GM18507 (cell line): ENCODE results near the gene ISYNA1.

Source experiments
- DNase-seq: peaks from one replicate; pipeline ENCODE4 v3.0.0; 2011; ENCODE audit warnings: low read depth; ENCODE audit not compliant: insufficient read length; ENCODE audit errors: extremely low spot score
- FAIRE-seq: peaks from 2 replicates; lab custom pipeline; 2011; peaks lifted over from hg19 to GRCh38; lab: Jason Lieb, UNC

The ISYNA1 gene

DNA sequence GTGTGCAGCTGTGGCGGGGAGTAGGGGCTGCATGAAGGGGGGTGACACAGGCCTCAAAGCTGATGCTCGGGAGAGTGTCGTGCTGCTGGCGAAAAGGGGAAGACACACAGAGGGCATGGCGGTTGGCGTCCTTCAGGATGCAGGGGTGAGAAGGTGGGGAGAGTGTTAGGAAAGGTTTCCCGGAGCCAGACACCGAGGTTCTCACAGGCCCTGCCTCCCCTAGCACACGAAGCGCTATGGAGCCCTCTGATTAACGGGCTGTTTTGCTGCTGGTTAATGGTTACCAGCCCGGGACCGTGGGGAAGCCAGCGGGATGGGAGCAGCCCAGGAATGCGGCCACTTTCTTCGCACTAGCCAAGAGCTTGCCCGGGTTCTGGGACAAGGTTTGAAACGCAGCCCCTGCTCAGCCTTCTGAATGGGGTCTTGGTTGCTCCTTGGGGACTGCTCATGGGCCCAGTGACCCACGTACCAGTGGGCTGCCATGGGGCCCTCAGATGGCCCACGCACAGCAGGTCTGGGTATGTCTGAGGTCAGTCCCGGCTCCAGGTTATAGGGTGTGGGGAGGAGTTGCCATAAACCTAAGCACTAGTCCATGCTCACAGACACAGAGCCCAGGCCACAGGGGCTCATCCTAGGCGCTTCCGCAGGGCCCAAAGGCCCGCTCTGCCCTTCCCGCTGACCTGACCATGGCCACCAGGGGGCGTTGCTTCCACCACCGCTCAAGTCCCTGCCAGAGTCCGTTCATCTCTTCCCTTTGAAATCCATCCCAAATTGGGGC, 31.3 kb upstream of the ISYNA1 start:
- peak; percentile 39 for DNase-seq
- no peak for FAIRE-seq

GRCh38 chr19:18468517-18468916, 30.6 kb upstream of the ISYNA1 start:
- DNase-seq (no peak), FAIRE-seq (no peak)

GRCh38 chr19:18467978-18468377, 30.0 kb upstream of the ISYNA1 start:
- no peak for FAIRE-seq
- DNase-seq: no peak

GRCh38 chr19:18466354-18466753, 28.4 kb upstream of the ISYNA1 start:
- no peak for FAIRE-seq
- no peak for DNase-seq

GRCh38 chr19:18465964-18466339, 28.0 kb upstream of the ISYNA1 start:
- DNase-seq: no peak
- FAIRE-seq: no peak

DNA sequence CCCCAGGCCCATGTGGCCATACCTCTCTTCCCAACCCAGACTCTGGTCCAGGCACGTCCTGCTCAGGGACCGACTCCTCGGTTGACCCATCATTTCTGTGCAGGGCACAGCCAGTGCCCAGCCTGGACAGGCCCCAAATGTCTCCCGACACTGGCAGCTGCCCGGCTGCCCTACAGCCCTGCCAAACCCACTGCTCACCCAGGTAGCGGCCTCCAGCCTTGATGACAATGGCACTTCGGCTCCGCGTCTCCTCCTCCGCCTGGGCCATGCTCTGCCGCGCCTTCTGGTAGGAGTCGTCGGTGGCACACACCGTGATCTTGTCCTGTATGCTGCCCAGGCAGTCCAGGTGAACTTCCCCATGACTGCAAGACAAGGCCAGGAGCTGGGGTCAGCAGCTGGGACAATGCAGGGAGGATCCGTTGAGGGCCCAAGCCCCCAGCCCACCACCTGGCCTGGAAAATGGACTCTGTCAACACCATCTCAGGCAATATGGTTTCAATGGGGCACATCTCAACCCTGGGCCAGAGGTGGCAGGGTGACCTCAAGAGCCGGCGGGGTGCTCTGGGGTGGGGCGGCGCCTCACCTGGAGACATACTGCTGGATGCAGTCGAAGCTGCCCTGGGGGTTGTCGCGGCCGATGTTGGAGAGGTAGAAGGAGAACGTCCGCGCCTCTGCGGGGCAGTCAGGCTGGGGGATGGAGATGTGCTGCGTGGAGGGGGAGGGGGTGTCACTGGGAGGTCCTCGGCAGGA, 27.5 kb upstream of the ISYNA1 start:
- FAIRE-seq: no peak
- DNase-seq: no peak

GRCh38 chr19:18464646-18465045, 26.7 kb upstream of the ISYNA1 start:
- DNase-seq (no peak), FAIRE-seq (no peak)

DNA sequence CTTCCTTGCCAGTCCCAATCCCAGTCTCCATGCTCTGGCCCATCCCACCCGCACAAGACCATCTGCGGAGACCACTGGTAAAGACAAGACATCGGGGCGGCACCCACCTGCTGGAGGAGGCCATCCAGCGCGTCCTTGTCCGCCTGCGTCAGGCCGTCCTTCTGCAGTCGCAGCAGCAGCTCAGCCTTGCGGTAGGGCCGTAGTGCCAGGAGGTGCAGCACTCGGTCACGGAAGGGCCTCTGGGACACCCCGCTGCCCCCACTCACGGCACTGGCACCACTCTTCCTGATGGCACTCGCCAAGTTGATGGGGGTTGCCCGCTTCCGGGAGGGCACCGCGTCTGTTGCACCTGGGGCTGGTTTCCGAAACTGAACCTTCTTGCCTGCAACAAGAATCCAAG, 23.5 kb upstream of the ISYNA1 start:
- DNase-seq: no peak
- FAIRE-seq: no peak

- DNase-seq: no peak
- FAIRE-seq: no peak
Measured at GRCh38 chr19:18460900-18461299, 23.0 kb upstream of the ISYNA1 start.

- FAIRE-seq: no peak
- no peak for DNase-seq
Measured at GRCh38 chr19:18457483-18458331, 19.8 kb upstream of the ISYNA1 start.

DNA sequence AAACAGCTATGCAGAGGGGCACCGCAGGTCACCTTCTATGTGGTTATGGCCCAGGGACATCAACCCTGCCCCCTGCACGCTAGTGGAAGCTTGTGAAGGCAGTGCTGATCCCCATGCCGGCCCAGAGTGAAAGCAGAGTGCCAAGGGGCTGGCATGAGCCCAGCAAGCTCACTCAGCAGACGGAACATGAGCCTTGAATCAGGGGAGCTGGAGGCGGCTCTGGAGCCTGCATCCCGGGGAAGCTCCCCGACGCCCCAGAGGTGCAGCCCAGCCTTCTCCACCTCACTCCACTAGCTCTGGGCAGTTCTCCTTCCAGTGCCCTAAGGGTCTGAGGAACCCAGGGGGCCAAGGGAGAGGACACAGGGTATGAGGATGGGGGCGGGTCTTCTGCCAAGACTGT, 19.0 kb upstream of the ISYNA1 start:
- no peak for FAIRE-seq
- no peak for DNase-seq

GRCh38 chr19:18456279-18456678, 18.3 kb upstream of the ISYNA1 start:
- FAIRE-seq (no peak), DNase-seq (no peak)

DNA sequence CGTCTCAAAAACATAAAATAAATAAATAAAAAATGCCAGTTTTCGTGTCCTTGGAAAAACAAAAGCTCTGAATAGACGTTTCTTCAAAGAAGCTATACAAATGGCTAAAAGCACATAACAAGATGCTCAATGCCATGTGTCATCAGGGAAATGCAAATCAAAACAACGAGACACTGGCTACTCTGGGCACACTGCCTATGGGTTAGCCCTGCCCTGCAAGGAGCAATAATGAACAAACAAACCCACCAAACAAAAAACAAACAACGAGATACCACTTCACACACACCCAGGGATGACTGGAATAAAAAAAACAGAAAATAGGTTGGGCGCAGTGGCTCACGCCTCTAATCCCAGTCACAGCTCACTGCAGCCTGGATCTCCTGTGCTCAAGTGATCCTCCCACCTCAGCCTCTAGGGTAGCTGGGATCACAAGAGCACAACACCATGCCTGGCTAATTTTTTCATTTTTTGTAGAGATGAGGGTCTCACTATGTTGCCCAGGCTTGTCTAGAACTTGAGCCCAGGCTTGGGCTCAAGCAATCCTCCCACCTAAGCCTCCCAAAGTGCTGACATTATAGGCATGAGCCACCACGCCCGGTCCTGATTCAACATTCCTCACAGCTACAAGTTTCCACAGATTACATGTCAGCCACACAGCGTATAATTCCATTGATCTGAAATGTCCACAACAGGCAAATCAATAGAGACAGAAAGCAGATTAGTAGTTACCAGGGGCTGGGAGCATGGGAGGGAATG, 15.5 kb upstream of the ISYNA1 start:
- no peak for DNase-seq
- FAIRE-seq: no peak

GRCh38 chr19:18452386-18452785, 14.5 kb upstream of the ISYNA1 start:
- FAIRE-seq (no peak), DNase-seq (no peak)

- DNase-seq (peak; percentile 68), FAIRE-seq (peak; percentile 76)
Measured at GRCh38 chr19:18450931-18451836, 13.3 kb upstream of the ISYNA1 start.

GRCh38 chr19:18450021-18450930, 12.3 kb upstream of the ISYNA1 start:
- no peak for FAIRE-seq
- no peak for DNase-seq

DNA sequence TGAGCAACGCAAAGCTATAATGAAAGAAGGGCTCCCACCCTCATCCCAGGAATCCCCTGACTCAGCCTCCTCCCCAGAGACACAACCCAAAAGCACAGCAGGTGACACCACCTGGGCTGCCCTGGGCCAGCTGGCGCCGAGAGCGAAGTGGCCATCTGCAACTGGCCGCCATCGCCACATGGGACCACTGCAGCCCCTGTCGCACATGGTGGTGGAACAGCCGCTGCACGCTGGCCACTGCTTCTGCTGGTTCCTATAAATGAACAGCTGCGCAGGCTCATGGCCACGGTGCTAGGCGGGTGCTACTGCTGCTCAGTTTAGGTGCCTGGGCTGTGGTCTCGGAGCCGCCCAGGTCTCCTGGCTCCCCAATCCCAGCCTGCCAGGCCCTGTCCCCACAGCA, 11.6 kb upstream of the ISYNA1 start:
- no peak for DNase-seq
- FAIRE-seq: no peak
